LNCAP (cell line): Measurements from ENCODE around the gene SLC25A42.

Source experiments
- CTCF ChIP-seq: fragments of 450-650 bp; IDR thresholded peaks from 2 replicates; pipeline ENCODE4 v1.5.1; 2017; ENCODE audit warnings: mild to moderate bottlenecking

Gene SLC25A42

GRCh38 chr19:19064811-19065745 lies 1.3 kb downstream of the SLC25A42 start:
- no peak for TF ChIP-seq CTCF

- TF ChIP-seq CTCF: no peak
These were observed 3.7 kb downstream of the SLC25A42 start for GRCh38 chr19:19067276-19068072.

- no peak for TF ChIP-seq CTCF
These were observed 5.2 kb downstream of the SLC25A42 start for GRCh38 chr19:19068659-19069654.

- no peak for TF ChIP-seq CTCF
These were observed 8.1 kb downstream of the SLC25A42 start for GRCh38 chr19:19071897-19072296.

GRCh38 chr19:19074196-19074882 lies 10.5 kb downstream of the SLC25A42 start:
- no peak for TF ChIP-seq CTCF

- no peak for TF ChIP-seq CTCF
These were observed 11.3 kb downstream of the SLC25A42 start for GRCh38 chr19:19075126-19075525.
